ENCODE measurements around the gene TTLL11.
A peak's percentile ranks its signal among the peaks of the same experiment; 100 is the strongest.

DNA sequence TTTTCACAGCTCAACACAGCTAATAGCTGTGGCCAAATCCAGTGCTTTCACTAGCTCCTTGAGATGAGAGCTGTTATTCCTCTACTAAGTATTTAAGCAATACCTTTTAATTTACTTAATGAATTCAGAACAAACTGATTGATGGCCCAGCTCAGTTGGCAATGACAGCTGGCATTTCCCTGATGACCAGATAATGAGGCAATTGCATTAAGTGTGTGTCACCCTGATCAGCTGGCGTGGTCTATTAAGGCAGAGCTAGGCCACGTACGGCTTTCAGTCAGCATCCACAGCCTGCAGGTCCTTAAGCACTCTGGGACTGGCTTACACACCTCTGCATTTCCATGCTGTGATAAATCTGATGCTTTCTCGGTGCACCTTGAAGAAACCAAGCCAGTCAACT, 34.4 kb downstream of the TTLL11 start:
- TF ChIP-seq JUND (IDR thresholded peaks at IDR 0.05) (no peak), RAD21 (IDR thresholded peaks at IDR 0.05; ENCODE audit: low read length) (no peak), EZH2phosphoT487 (IDR thresholded peaks at IDR 0.05; ENCODE audit: borderline replicate concordance, low read depth) (no peak), TAF1 (IDR thresholded peaks at IDR 0.05; ENCODE audit: borderline replicate concordance, low read depth, low read length) (no peak)
- TF ChIP-seq, protein P1, sequence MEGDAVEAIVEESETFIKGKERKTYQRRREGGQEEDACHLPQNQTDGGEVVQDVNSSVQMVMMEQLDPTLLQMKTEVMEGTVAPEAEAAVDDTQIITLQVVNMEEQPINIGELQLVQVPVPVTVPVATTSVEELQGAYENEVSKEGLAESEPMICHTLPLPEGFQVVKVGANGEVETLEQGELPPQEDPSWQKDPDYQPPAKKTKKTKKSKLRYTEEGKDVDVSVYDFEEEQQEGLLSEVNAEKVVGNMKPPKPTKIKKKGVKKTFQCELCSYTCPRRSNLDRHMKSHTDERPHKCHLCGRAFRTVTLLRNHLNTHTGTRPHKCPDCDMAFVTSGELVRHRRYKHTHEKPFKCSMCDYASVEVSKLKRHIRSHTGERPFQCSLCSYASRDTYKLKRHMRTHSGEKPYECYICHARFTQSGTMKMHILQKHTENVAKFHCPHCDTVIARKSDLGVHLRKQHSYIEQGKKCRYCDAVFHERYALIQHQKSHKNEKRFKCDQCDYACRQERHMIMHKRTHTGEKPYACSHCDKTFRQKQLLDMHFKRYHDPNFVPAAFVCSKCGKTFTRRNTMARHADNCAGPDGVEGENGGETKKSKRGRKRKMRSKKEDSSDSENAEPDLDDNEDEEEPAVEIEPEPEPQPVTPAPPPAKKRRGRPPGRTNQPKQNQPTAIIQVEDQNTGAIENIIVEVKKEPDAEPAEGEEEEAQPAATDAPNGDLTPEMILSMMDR (IDR thresholded peaks at IDR 0.05): no peak
- TF ChIP-seq, protein P2, sequence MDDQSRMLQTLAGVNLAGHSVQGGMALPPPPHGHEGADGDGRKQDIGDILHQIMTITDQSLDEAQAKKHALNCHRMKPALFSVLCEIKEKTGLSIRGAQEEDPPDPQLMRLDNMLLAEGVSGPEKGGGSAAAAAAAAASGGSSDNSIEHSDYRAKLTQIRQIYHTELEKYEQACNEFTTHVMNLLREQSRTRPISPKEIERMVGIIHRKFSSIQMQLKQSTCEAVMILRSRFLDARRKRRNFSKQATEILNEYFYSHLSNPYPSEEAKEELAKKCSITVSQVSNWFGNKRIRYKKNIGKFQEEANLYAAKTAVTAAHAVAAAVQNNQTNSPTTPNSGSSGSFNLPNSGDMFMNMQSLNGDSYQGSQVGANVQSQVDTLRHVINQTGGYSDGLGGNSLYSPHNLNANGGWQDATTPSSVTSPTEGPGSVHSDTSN (IDR thresholded peaks at IDR 0.05): peak; percentile 51

Data from SK-N-SH (cell line).